GM23338 (cell line): ENCODE measurements around the gene GMEB2. TPM values are rescaled to one million over a fixed set of nuclear protein-coding genes. Genes with fewer than 3 reads are reported as not detected.
"Not testable (repeated sequence)": the region's sequence is repeated elsewhere in the genome, so short reads cannot be mapped to it uniquely, and the experiment has no call there.

Source experiments
- ATAC-seq: fragments of 200-7000 bp; cut with Tn5 transposase; 3 replicates; pipeline ENCODE4 v1.9.1; 2020
- DNase-seq: peaks from one replicate; pipeline ENCODE4 v3.0.0-alpha.2; 2015; ENCODE audit warnings: low spot score
- H2AFZ ChIP-seq: fragments of 200-600 bp; sonication (generic); 2 replicates; pipeline ENCODE4 v1.8.0; 2016; ENCODE audit warnings: antibody characterized with exemption, mild to moderate bottlenecking, moderate library complexity
- H3F3A ChIP-seq: fragments of 200-600 bp; sonication (generic); replicated peaks from 2 replicates; pipeline ENCODE4 v1.8.0; 2017; ENCODE audit warnings: antibody characterized with exemption, mixed run types, low read depth
- H3K27ac ChIP-seq: fragments of 200-600 bp; sonication (generic); 2 replicates; pipeline ENCODE4 v1.6.1; 2016; ENCODE audit warnings: low read depth
- H3K27me3 ChIP-seq: fragments of 200-600 bp; sonication (generic); 2 replicates; pipeline ENCODE4 v1.8.0; 2016; ENCODE audit warnings: mild to moderate bottlenecking, mixed run types, moderate library complexity; ENCODE audit not compliant: insufficient read depth
- H3K36me3 ChIP-seq: fragments of 200-600 bp; sonication (generic); 2 replicates; pipeline ENCODE4 v1.8.0; 2016; ENCODE audit warnings: mild to moderate bottlenecking; ENCODE audit not compliant: insufficient read depth
- H3K4me1 ChIP-seq: fragments of 200-600 bp; sonication (generic); 2 replicates; pipeline ENCODE4 v1.8.0; 2016; ENCODE audit warnings: mild to moderate bottlenecking, moderate library complexity; ENCODE audit not compliant: insufficient read depth
- H3K4me2 ChIP-seq: fragments of 200-600 bp; sonication (generic); 2 replicates; pipeline ENCODE4 v1.7.1; 2017; ENCODE audit warnings: mixed run types
- H3K4me3 ChIP-seq: fragments of 200-600 bp; sonication (generic); 2 replicates; pipeline ENCODE4 v1.6.1; 2016; ENCODE audit warnings: mixed run types
- H3K79me2 ChIP-seq: fragments of 200-600 bp; sonication (generic); replicated peaks from 2 replicates; pipeline ENCODE4 v1.8.0; 2017; ENCODE audit warnings: mild to moderate bottlenecking; ENCODE audit not compliant: insufficient read depth
- H3K9me2 ChIP-seq: fragments of 200-600 bp; sonication (generic); 2 replicates; pipeline ENCODE4 v1.8.0; 2017; ENCODE audit not compliant: insufficient read depth
- H4K20me1 ChIP-seq: fragments of 200-600 bp; sonication (generic); replicated peaks from 2 replicates; pipeline ENCODE4 v1.8.0; 2017; ENCODE audit warnings: mild to moderate bottlenecking; ENCODE audit not compliant: insufficient read depth
- H3K27ac Mint-ChIP-seq: 2 replicates; pipeline ENCODE4 v1.8.0; 2020; ENCODE audit warnings: inconsistent platforms, mild to moderate bottlenecking, moderate library complexity, mixed read lengths
- H3K27me3 Mint-ChIP-seq: 3 replicates; pipeline ENCODE4 v1.8.0; 2022; ENCODE audit warnings: low read depth, mild to moderate bottlenecking, moderate library complexity, mixed read lengths, inconsistent platforms; ENCODE audit not compliant: insufficient read depth, poor library complexity
- H3K36me3 Mint-ChIP-seq: 3 replicates; pipeline ENCODE4 v1.8.0; 2021; ENCODE audit warnings: low read depth, mild to moderate bottlenecking, inconsistent platforms, moderate library complexity, mixed read lengths
- H3K4me1 Mint-ChIP-seq: 3 replicates; pipeline ENCODE4 v1.8.0; 2020; ENCODE audit warnings: mild to moderate bottlenecking, inconsistent platforms, mixed read lengths
- H3K4me3 Mint-ChIP-seq: 3 replicates; pipeline ENCODE4 v1.8.0; 2021; ENCODE audit warnings: moderate library complexity, mild to moderate bottlenecking, inconsistent platforms, mixed read lengths
- H3K9me3 Mint-ChIP-seq: 3 replicates; pipeline ENCODE4 v1.8.0; 2020; ENCODE audit warnings: moderate library complexity, mild to moderate bottlenecking, inconsistent platforms, mixed read lengths
- ZNF462 ChIP-seq: fragments of 250-450 bp; sonication (Bioruptor Pico); IDR thresholded peaks from 2 replicates; pipeline ENCODE4 v1.5.0; 2020; ENCODE audit warnings: mild to moderate bottlenecking, moderate library complexity
- polyA plus RNA-seq: library from polyadenylated mRNA; unstranded; fragments of >200 nt; fragmentation: Nextera tagmentation; extraction: Ambion mirVana; gene quantifications from 2 replicates; pipeline ENCODE4 v1.2.1, GENCODE V29; 2016
- total RNA-seq: library from RNA; depleted of rRNA; stranded (reverse); fragments of >200 nt; shearing (Covaris generic); gene quantifications from 2 replicates; pipeline ENCODE4 v1.2.3, GENCODE V29; 2014

GMEB2 gene
- total and polyA plus RNA-seq, 2 experiments from 2014 or later: 4.4 to 20.6 TPM

GRCh38 chr20:63633732-63634131, 6.8 kb upstream of the GMEB2 start (continued):
- TF ChIP-seq ZNF462 (CRISPR knock-in tag): no peak

- H4K20me1 ChIP-seq, H3K4me2 ChIP-seq, H3F3A ChIP-seq, H3K27me3 ChIP-seq, H3K79me2 ChIP-seq, H3K4me3 ChIP-seq, H3K27ac ChIP-seq, H3K4me1 ChIP-seq, ATAC-seq, H3K4me3 Mint-ChIP-seq, H3K36me3 ChIP-seq, H2AFZ ChIP-seq, H3K36me3 Mint-ChIP-seq, H3K27ac Mint-ChIP-seq, H3K9me3 Mint-ChIP-seq, DNase-seq, H3K9me2 ChIP-seq, H3K4me1 Mint-ChIP-seq, H3K27me3 Mint-ChIP-seq: not testable (repeated sequence)
Observed at GRCh38 chr20:63631426-63631825, 4.5 kb upstream of the GMEB2 start.

GRCh38 chr20:63630956-63631355, 4.1 kb upstream of the GMEB2 start:
- H3K27ac Mint-ChIP-seq, H3K4me1 ChIP-seq, H3K9me3 Mint-ChIP-seq, H3K4me1 Mint-ChIP-seq, H3K27me3 ChIP-seq, H3K36me3 ChIP-seq, H2AFZ ChIP-seq, H3F3A ChIP-seq, H3K9me2 ChIP-seq, ATAC-seq, H3K36me3 Mint-ChIP-seq, H3K4me3 Mint-ChIP-seq, H3K4me3 ChIP-seq, H3K27me3 Mint-ChIP-seq, H4K20me1 ChIP-seq, H3K27ac ChIP-seq, H3K79me2 ChIP-seq, DNase-seq, H3K4me2 ChIP-seq: not testable (repeated sequence)
